AG04450 (cell line): ENCODE measurements around the gene HECA. TPM values are rescaled to one million over a fixed set of nuclear protein-coding genes. Genes with fewer than 3 reads are reported as not detected.
"Not testable (repeated sequence)": the region's sequence is repeated elsewhere in the genome, so short reads cannot be mapped to it uniquely, and the experiment has no call there.

Experiments used
- CTCF ChIA-PET: fragments of 300-600, 350-600 bp; formaldehyde crosslinking; extraction: SDS; loops from one replicate; lab custom pipeline; 2022; ENCODE audit warnings: antibody characterized with exemption, inconsistent platforms; lab: Charles Lee
- POLR2A ChIA-PET: fragments of 350-600 bp; formaldehyde crosslinking; extraction: SDS; loops from one replicate; lab custom pipeline; 2021; ENCODE audit warnings: antibody characterized with exemption, inconsistent platforms; lab: Yijun Ruan, JAX
- DNase-seq: peaks from one replicate; pipeline ENCODE4 v3.0.0-alpha.2; 2011; ENCODE audit warnings: low read depth, low spot score
- H3K27ac ChIP-seq: one replicate; pipeline ENCODE4 v1.5.1; 2012; ENCODE audit warnings: low read depth, low read length, control low read depth
- H3K27me3 ChIP-seq: one replicate; pipeline ENCODE4 v1.6.0; 2012; ENCODE audit warnings: low read length; ENCODE audit not compliant: control insufficient read depth, insufficient read depth
- H3K4me3 ChIP-seq: 2 replicates; pipeline ENCODE4 v1.5.1; 2011; ENCODE audit warnings: mild to moderate bottlenecking, low read depth, low read length, control low read depth
- H3K9me3 ChIP-seq: 2 replicates; pipeline ENCODE4 v1.5.1; 2012; ENCODE audit warnings: low read length; ENCODE audit not compliant: control insufficient read depth, insufficient read depth
- CTCF ChIP-seq: IDR thresholded peaks from 2 replicates; pipeline ENCODE4 v1.5.1; 2011; ENCODE audit warnings: low read depth, low read length, control low read depth, inconsistent platforms
- polyA plus RNA-seq: library from polyadenylated mRNA; depleted of rRNA; stranded (reverse); fragments of >200 nt; gene quantifications from 2 replicates; pipeline ENCODE4 v1.2.3, GENCODE V29; 2011

HECA gene
- polyA plus RNA-seq, 1 experiment: 10.6 TPM

- TF ChIP-seq CTCF: no peak
- Histone ChIP-seq H3K4me3 (no peak overlapping the region), H3K27ac (no peak overlapping the region), H3K27me3 (no peaks in the 10 kb centered on the region), H3K9me3 (no peaks in the 10 kb centered on the region)
- DNase-seq: no peak
- ChIA-PET POLR2A (no interaction called here), CTCF (no interaction called here)
Observed at GRCh38 chr6:139156551-139156950, 21.7 kb downstream of the HECA start.

GRCh38 chr6:139157086-139157485 lies 22.2 kb downstream of the HECA start:
- H3K27me3 ChIP-seq, DNase-seq, H3K27ac ChIP-seq, H3K4me3 ChIP-seq, H3K9me3 ChIP-seq, POLR2A ChIA-PET, CTCF ChIA-PET: not testable (repeated sequence)

- CTCF ChIA-PET: no interaction called here
- POLR2A ChIA-PET: interaction anchor here (0.6 kb wide), 1 partner anchor 529 kb away, joined by 3 read pairs; no protein-coding TSS in a partner anchor
- TF ChIP-seq CTCF: no peak
- Histone ChIP-seq H3K27ac (no peak overlapping the region), H3K4me3 (no peak overlapping the region), H3K27me3 (no peaks in the 10 kb centered on the region), H3K9me3 (no peaks in the 10 kb centered on the region)
- no peak for DNase-seq
Observed at GRCh38 chr6:139159016-139159415, 24.1 kb downstream of the HECA start.

GRCh38 chr6:139161169-139161568 lies 26.3 kb downstream of the HECA start:
- POLR2A ChIA-PET: no interaction called here
- DNase-seq: no peak
- Histone ChIP-seq H3K9me3 (no peaks in the 10 kb centered on the region), H3K4me3 (no peak overlapping the region), H3K27ac (no peak overlapping the region), H3K27me3 (no peaks in the 10 kb centered on the region)
- CTCF ChIA-PET: interaction anchor here (0.6 kb wide), 1 partner anchor 18 kb away, joined by 3 read pairs; no protein-coding TSS in a partner anchor
- no peak for TF ChIP-seq CTCF

- ChIA-PET POLR2A (no interaction called here), CTCF (interaction anchor here (0.6 kb wide), 1 partner anchor 19 kb away, joined by 3 read pairs; no protein-coding TSS in a partner anchor)
- TF ChIP-seq CTCF: no peak
- H3K27ac ChIP-seq: no peak overlapping the region
- no peak for DNase-seq
- H3K9me3 ChIP-seq: no peaks in the 10 kb centered on the region; the same call in 1 of the 2 replicates
- no peak overlapping the region for H3K4me3 ChIP-seq
- H3K27me3 ChIP-seq: no peaks in the 10 kb centered on the region
Observed at GRCh38 chr6:139161817-139162284, 27.0 kb downstream of the HECA start.
